K562 (cell line): Measurements from ENCODE around the gene GPC2. TPM values are rescaled to one million over a fixed set of nuclear protein-coding genes. Genes with fewer than 3 reads are reported as not detected.
A peak's percentile ranks its signal among the peaks of the same experiment; 100 is the strongest.

Experiments
- ATAC-seq: fragments of 200-7000 bp; cut with Tn5 transposase; 3 replicates; pipeline ENCODE4 v1.9.1; 2020; ENCODE audit warnings: moderate library complexity
- BruUV-seq: library from RNA; stranded (reverse); fragments of 400-500 nt; replicated peaks from 2 replicates; lab custom pipeline; 2021; lab: Mats Ljungman, UMichigan
- CTCF ChIA-PET: fragments of 300-600 bp; formaldehyde crosslinking; extraction: SDS; loops from one replicate; lab custom pipeline; 2021; ENCODE audit warnings: low intra/inter-chr PET ratio; lab: Yijun Ruan, JAX
- POLR2A ChIA-PET: fragments of 300-600, 350-650 bp; sonication (Branson Sonifier 250); formaldehyde crosslinking; extraction: SDS; loops from one replicate; lab custom pipeline; 2021; ENCODE audit warnings: antibody characterized with exemption, inconsistent platforms; lab: Yijun Ruan, JAX
- DNase-seq, 4 experiments: peaks; one replicate each; pipeline versions ENCODE4 v3.0.0 to v3.0.0-alpha.2; 2011 to 2018; ENCODE audit warnings: low spot score in 3 of 4, mixed read lengths in 3 of 4; ENCODE audit errors: extremely low read depth in 1 of 4
- FAIRE-seq: peaks from 2 replicates; lab custom pipeline; 2011; peaks lifted over from hg19 to GRCh38; lab: Jason Lieb, UNC
- H2AFZ ChIP-seq: 2 replicates; pipeline ENCODE4 v1.6.0; 2011; ENCODE audit warnings: low read depth, low read length, control low read depth, inconsistent platforms
- H3K27ac ChIP-seq: fragments of 200-600 bp; 3 replicates; pipeline ENCODE4 v1.8.0; 2011; ENCODE audit warnings: low read depth, mild to moderate bottlenecking, control low read depth, inconsistent platforms, low read length, moderate library complexity, mixed read lengths; ENCODE audit errors: extremely low read depth
- H3K27me3 ChIP-seq, 2 experiments: fragments of 300-600 bp in 1 of 2; 2 replicates in 1 of 2; 3 replicates in 1 of 2; pipeline versions ENCODE4 v1.6.0 to v1.8.0; 2011; ENCODE audit warnings: inconsistent platforms in 2 of 2, low read length in 2 of 2, mild to moderate bottlenecking in 1 of 2, mixed read lengths in 1 of 2, moderate library complexity in 1 of 2; ENCODE audit not compliant: control insufficient read depth in 2 of 2, insufficient read depth in 2 of 2
- H3K36me3 ChIP-seq: fragments of 300-600 bp; 3 replicates; pipeline ENCODE4 v1.8.0; 2011; ENCODE audit warnings: mild to moderate bottlenecking, low read length, inconsistent platforms; ENCODE audit not compliant: control insufficient read depth, insufficient read depth
- H3K4me1 ChIP-seq, 2 experiments: fragments of 200-600 bp in 1 of 2; replicated peaks in 1 of 2; 2 replicates in 1 of 2; 3 replicates in 1 of 2; pipeline versions ENCODE4 v1.5.1 to v1.8.0; 2011; ENCODE audit warnings: inconsistent platforms in 2 of 2, low read length in 2 of 2, mild to moderate bottlenecking in 1 of 2, mixed read lengths in 1 of 2, moderate library complexity in 1 of 2; ENCODE audit not compliant: control insufficient read depth in 2 of 2, insufficient read depth in 2 of 2
- H3K4me2 ChIP-seq: 2 replicates; pipeline ENCODE4 v1.6.1; 2011; ENCODE audit warnings: low read length, control low read depth, inconsistent platforms, mixed read lengths; ENCODE audit not compliant: insufficient read depth
- H3K4me3 ChIP-seq: fragments of 200-600 bp; sonication (generic), shearing (Covaris generic); 2 replicates; pipeline ENCODE4 v1.5.1; 2016; ENCODE audit warnings: control low read depth, inconsistent platforms
- H3K79me2 ChIP-seq: fragments of 200-600 bp; 3 replicates; pipeline ENCODE4 v1.8.0; 2011; ENCODE audit warnings: low read length, inconsistent platforms; ENCODE audit not compliant: control insufficient read depth, insufficient read depth
- H3K9ac ChIP-seq, 2 experiments: 2 replicates each; pipeline versions ENCODE4 v1.6.0 to v1.6.1; 2011; ENCODE audit warnings: low read depth in 2 of 2, low read length in 2 of 2, control low read depth in 1 of 2, inconsistent platforms in 1 of 2, mild to moderate bottlenecking in 1 of 2, mixed read lengths in 1 of 2; ENCODE audit not compliant: insufficient read depth in 1 of 2
- H3K9me1 ChIP-seq: one replicate; pipeline ENCODE4 v1.6.0; 2011; ENCODE audit warnings: inconsistent platforms, mild to moderate bottlenecking, low read length, moderate library complexity; ENCODE audit not compliant: control insufficient read depth, insufficient read depth
- H3K9me3 ChIP-seq: replicated peaks from 2 replicates; pipeline ENCODE4 v1.5.1; 2011; ENCODE audit warnings: low read depth, low read length, inconsistent platforms; ENCODE audit not compliant: control insufficient read depth, insufficient read depth
- H4K20me1 ChIP-seq: replicated peaks from 2 replicates; pipeline ENCODE4 v1.6.1; 2011; ENCODE audit warnings: low read length, inconsistent platforms, mixed read lengths; ENCODE audit not compliant: control insufficient read depth, insufficient read depth
- FOSL1 ChIP-seq: fragments of 200-800 bp; sonication (Bioruptor generic); conservative IDR thresholded peaks from 2 replicates; pipeline ENCODE4 v1.6.1; 2016; ENCODE audit warnings: missing genetic modification characterization, missing compliant biosample characterization
- GTF2B ChIP-seq: IDR thresholded peaks from 2 replicates; pipeline ENCODE4 v1.6.1; 2011; ENCODE audit not compliant: insufficient read length; ENCODE audit errors: extremely low read depth
- HDGF ChIP-seq: fragments of 450-650 bp; IDR thresholded peaks from 2 replicates; pipeline ENCODE4 v1.6.1; 2016
- PHTF2 ChIP-seq: fragments of 250-450 bp; sonication (Bioruptor Pico); IDR thresholded peaks from 2 replicates; pipeline ENCODE4 v1.5.0; 2021; ENCODE audit warnings: mild to moderate bottlenecking
- POLR2A ChIP-seq: fragments of 450-650 bp; conservative IDR thresholded peaks from 2 replicates; pipeline ENCODE4 v1.6.1; 2016
- POLR2AphosphoS5 ChIP-seq: IDR thresholded peaks from 2 replicates; pipeline ENCODE4 v1.6.1; 2011; ENCODE audit warnings: mild to moderate bottlenecking, low read depth, low read length, moderate library complexity; ENCODE audit not compliant: control insufficient read depth, insufficient read depth
- PTRF ChIP-seq: fragments of 450-650 bp; IDR thresholded peaks from 2 replicates; pipeline ENCODE4 v1.6.1; 2016; ENCODE audit warnings: mild to moderate bottlenecking, missing genetic modification characterization, missing compliant biosample characterization
- RHOXF2B ChIP-seq: fragments of 250-450 bp; sonication (Bioruptor Pico); conservative IDR thresholded peaks from 2 replicates; pipeline ENCODE4 v1.5.1; 2021
- TOE1 ChIP-seq, 2 experiments: fragments of 450-650 bp in 1 of 2; sonication (generic) in 1 of 2; formaldehyde crosslinking in 1 of 2; IDR thresholded peaks; 2 replicates each; pipeline versions ENCODE4 v1.7.1 to v1.8.0; 2016 to 2022; ENCODE audit warnings: borderline replicate concordance in 2 of 2, mild to moderate bottlenecking in 2 of 2, antibody characterized with exemption in 1 of 2, inconsistent platforms in 1 of 2, low read depth in 1 of 2, missing genetic modification reagents in 1 of 2, moderate library complexity in 1 of 2
- TSC22D4 ChIP-seq: fragments of 450-650 bp; IDR thresholded peaks from 2 replicates; pipeline ENCODE4 v1.6.1; 2016; ENCODE audit warnings: missing genetic modification characterization, missing biosample characterization, control low read depth
- ZKSCAN3 ChIP-seq: fragments of 250-450 bp; sonication (Bioruptor Pico); IDR thresholded peaks from 2 replicates; pipeline ENCODE4 v1.4.0; 2020
- ZNF224 ChIP-seq: sonication (generic); formaldehyde crosslinking; IDR thresholded peaks from 2 replicates; pipeline ENCODE4 v1.8.0; 2022; ENCODE audit warnings: mild to moderate bottlenecking, missing genetic modification reagents
- ZNF398 ChIP-seq: fragments of 250-450 bp; sonication (Bioruptor Pico); IDR thresholded peaks from 2 replicates; pipeline ENCODE4 v1.8.0; 2021; ENCODE audit warnings: moderate library complexity, mild to moderate bottlenecking, inconsistent platforms
- ZNF507 ChIP-seq: conservative IDR thresholded peaks from 2 replicates; pipeline ENCODE4 v1.6.1; 2017; ENCODE audit warnings: missing genetic modification characterization, missing compliant biosample characterization
- ZNF778 ChIP-seq: fragments of 450-650 bp; formaldehyde crosslinking; IDR thresholded peaks from 2 replicates; pipeline ENCODE4 v1.4.0; 2020; ENCODE audit warnings: mild to moderate bottlenecking, moderate library complexity
- WGBS: fragments of 100-300 bp; shearing (Covaris generic); methylation state at CpG from one replicate; pipeline ENCODE4 v1.1.6; 2016; ENCODE audit warnings: low coverage, mixed read lengths; ENCODE audit not compliant: insufficient coverage; ENCODE audit errors: missing lambda C conversion rate; 5-methylcytosine and 5-hydroxymethylcytosine counted together
- in situ Hi-C: fragments of 300-500 bp; cut with MboI; formaldehyde crosslinking; loops from 4 replicates; pipeline ENCODE4 v1.15.0; 2018; ENCODE audit warnings: inconsistent platforms, mixed read lengths
- intact Hi-C: fragments of 100-400 bp; cut with micrococcal nuclease; formaldehyde crosslinking; loops from 2 replicates; pipeline ENCODE4 v1.14.2; 2022
- polyA plus RNA-seq, 8 experiments: library from polyadenylated mRNA; depleted of rRNA in 4 of 8; stranded (reverse) in 5 of 8; unstranded in 3 of 8; fragments of >200 nt; fragmentation: Nextera tagmentation in 2 of 8; fragmentation: Illumina TruSeq in 1 of 8; extraction: Ambion mirVana in 2 of 8; extraction: Trizol in 1 of 8; gene quantifications; 2 replicates each; pipeline versions ENCODE4 v1.2.1 to v1.2.3, GENCODE V29; 2011 to 2014; ENCODE audit warnings: inconsistent platforms in 1 of 8, missing spikeins in 1 of 8
- total RNA-seq, 7 experiments: library from RNA; depleted of rRNA in 6 of 7; stranded (reverse); fragments of >200 nt in 6 of 7; fragmentation: Illumina TruSeq in 2 of 7; extraction: Trizol in 2 of 7; gene quantifications; 2 replicates each; pipeline versions ENCODE4 v1.2.1 to v1.2.3, GENCODE V29; 2011 to 2021; ENCODE audit warnings: low replicate concordance in 1 of 7
- TF ChIP-seq, protein P1 (sequence below): fragments of 200-800 bp; sonication (Bioruptor generic); IDR thresholded peaks from 2 replicates; pipeline ENCODE4 v1.6.1; 2017; ENCODE audit warnings: missing genetic modification characterization, missing compliant biosample characterization
- TF ChIP-seq, protein P2 (sequence below): fragments of 250-450 bp; sonication (Bioruptor Pico); IDR thresholded peaks from 2 replicates; pipeline ENCODE4 v1.8.0; 2022; ENCODE audit warnings: inconsistent platforms, mild to moderate bottlenecking, moderate library complexity, borderline replicate concordance

The GPC2 gene
- total and polyA plus RNA-seq, 9 of the 15 experiments (the other 6 are each of a cell fraction or from before 2014, with no cell fraction given): 0.06 to 7.7 (median 1.4) TPM; not detected in 1

DNA sequence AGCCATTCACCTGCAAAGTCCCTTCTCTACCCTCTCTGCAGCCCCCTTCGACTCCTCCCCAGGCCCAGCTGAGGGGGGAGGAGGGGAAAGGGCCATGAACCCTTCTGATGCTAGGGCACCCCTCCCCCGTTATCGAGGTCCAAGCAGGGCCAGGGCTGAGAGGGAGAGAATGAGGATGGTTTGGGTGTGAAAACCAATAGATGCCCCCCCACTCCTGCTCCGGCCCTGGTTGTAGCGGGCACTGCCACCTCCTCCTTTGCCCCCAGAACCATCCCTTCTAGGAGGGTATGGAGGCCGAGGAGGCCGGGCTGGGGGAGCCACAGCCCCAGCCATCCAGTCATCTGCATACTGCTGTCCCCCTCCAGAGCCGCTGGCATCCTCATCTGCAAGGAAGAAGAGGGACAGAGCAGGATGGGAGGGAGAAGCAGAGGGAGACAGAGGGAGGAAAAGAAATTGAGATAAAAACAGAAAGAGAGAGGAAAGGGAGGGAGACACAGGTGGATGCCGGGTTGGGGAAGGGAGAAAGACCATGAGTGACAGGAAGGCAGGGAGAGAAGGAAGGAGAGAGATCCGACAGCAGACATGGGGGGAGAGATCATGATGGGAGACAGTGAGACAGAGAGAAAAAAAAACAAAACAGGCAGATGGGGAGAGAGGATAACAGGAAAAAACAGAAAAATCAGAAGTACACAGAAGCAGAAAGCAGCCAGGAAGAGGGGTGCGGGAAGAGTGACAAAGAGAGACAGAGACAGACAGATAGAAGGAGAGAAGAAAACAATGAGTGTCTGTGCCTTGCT, 6.9 kb downstream of the GPC2 start:
- Histone ChIP-seq H4K20me1 (no peaks in the 10 kb centered on the region), H3K9ac (peak overlapping the region in 1 of 2 experiments; percentile 66; a peak in 1 of 4 replicates), H2AFZ (no peak overlapping the region), H3K4me2 (no peak overlapping the region; the same call in 1 of the 2 replicates), H3K79me2 (no peaks in the 10 kb centered on the region), H3K9me3 (no peaks in the 10 kb centered on the region), H3K4me3 (no peak overlapping the region), H3K27ac (no peak overlapping the region), H3K4me1 (peaks cover 39 to 63% of the 10 kb centered on the region in 2 experiments), H3K27me3 (no peaks in the 10 kb centered on the region), H3K36me3 (no peaks in the 10 kb centered on the region), H3K9me1 (no peaks in the 10 kb centered on the region)
- ATAC-seq (no peak), DNase-seq (peak in 2 of 4 experiments; percentile 13 to 19), FAIRE-seq (peak; percentile 6)
- 35% methylated on average over 11 of the region's 11 CpGs for WGBS
- in situ Hi-C loops (no loop called here), intact Hi-C loops (no loop called here)
- POLR2A ChIA-PET: no interaction called here
- CTCF ChIA-PET: no interaction called here
- BruUV-seq: no TSS peak
- TF ChIP-seq TOE1 (IDR thresholded peaks at IDR 0.05; ENCODE audit: borderline replicate concordance) (no peak), TOE1 (CRISPR knock-in tag; IDR thresholded peaks at IDR 0.05; ENCODE audit: borderline replicate concordance, low read depth) (no peak), HDGF (peak; percentile 39; the same call in 1 of the 2 replicates), POLR2A (no peak), GTF2B (no peak), PHTF2 (CRISPR knock-in tag) (no peak), RHOXF2B (CRISPR knock-in tag) (no peak), TSC22D4 (tag) (no peak), ZNF224 (CRISPR knock-in tag) (no peak), ZNF398 (CRISPR knock-in tag) (no peak), PTRF (no peak), ZNF778 (no peak), POLR2AphosphoS5 (no peak), FOSL1 (tag) (no peak), ZKSCAN3 (no peak), ZNF507 (tag) (no peak)
- TF ChIP-seq, protein P1, sequence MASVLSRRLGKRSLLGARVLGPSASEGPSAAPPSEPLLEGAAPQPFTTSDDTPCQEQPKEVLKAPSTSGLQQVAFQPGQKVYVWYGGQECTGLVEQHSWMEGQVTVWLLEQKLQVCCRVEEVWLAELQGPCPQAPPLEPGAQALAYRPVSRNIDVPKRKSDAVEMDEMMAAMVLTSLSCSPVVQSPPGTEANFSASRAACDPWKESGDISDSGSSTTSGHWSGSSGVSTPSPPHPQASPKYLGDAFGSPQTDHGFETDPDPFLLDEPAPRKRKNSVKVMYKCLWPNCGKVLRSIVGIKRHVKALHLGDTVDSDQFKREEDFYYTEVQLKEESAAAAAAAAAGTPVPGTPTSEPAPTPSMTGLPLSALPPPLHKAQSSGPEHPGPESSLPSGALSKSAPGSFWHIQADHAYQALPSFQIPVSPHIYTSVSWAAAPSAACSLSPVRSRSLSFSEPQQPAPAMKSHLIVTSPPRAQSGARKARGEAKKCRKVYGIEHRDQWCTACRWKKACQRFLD (CRISPR knock-in tag): no peak
- TF ChIP-seq, protein P2, sequence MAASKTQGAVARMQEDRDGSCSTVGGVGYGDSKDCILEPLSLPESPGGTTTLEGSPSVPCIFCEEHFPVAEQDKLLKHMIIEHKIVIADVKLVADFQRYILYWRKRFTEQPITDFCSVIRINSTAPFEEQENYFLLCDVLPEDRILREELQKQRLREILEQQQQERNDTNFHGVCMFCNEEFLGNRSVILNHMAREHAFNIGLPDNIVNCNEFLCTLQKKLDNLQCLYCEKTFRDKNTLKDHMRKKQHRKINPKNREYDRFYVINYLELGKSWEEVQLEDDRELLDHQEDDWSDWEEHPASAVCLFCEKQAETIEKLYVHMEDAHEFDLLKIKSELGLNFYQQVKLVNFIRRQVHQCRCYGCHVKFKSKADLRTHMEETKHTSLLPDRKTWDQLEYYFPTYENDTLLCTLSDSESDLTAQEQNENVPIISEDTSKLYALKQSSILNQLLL (CRISPR knock-in tag): no peak
